ENCODE measurements around the gene CREB5.

Gene CREB5

DNA sequence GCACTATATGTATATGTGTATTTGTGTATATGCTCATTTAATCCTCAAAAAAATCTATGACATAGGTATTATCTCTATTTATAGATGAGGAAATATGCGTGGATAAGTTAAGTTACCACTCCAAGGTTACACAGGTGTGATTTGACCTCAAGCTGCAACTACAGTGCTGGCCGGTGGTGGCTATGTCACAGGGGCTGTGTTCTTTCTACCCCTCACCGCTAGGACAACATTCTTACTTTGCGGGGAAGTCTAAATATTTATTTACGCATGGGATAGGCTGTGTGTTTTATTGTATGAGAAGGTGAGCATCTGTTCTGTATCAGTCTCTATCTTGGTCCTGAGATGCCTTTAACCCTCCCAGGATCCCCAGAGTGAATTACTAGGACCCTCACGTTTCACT, 60.0 kb downstream of the CREB5 start:
- CTCF ChIA-PET = no interaction called here
- POLR2A ChIA-PET = no interaction called here
- DNase-seq (ENCODE audit: extremely low spot score) = no peak
- no peak for TF ChIP-seq CTCF (IDR thresholded peaks at IDR 0.05; ENCODE audit: control extremely low read depth, extremely low read depth, low read depth, missing control alignments)

DNA sequence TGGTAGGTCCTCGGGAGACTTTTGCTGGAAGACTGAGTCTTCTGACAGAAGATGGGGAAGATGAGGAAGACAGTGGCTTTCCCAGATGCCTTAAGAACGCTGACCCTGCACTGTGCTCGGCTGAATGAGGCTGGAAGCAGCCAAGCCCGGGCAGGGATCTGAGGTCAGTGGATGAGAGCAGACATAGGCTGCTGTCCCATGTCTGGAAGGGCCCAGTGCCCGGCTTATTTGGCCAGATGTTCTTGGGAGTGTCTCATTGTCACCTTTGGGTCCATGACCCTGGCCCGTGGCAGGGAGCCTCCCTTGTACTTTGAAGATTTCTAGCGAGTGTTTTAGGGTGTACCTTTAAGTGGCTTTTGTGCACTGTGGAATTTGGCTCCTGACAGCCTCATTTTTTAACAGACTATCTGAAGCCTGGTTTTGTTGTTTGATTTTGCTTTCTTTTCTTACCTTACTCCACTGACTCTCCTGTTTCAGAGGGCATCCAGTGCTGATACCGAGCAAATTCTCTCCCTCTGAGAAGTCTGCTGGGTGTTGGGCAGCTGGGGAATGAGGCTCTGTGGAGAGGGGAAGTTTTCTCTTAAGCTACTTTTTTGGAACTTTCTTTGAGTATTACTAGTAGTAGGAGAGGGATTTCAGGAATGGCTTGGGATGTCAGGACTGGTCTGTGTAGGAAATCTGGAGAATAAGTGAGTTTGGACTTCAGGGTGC, 61.4 kb downstream of the CREB5 start:
- TF ChIP-seq CTCF (IDR thresholded peaks at IDR 0.05; ENCODE audit: control extremely low read depth, extremely low read depth, low read depth, missing control alignments) = no peak
- ChIA-PET CTCF (interaction anchor here (1.1 to 1.6 kb wide), 2 partner anchors 9 to 45 kb away, joined by 3 read pairs; no protein-coding TSS in a partner anchor), POLR2A (no interaction called here)
- no peak for DNase-seq (ENCODE audit: extremely low spot score)

DNA sequence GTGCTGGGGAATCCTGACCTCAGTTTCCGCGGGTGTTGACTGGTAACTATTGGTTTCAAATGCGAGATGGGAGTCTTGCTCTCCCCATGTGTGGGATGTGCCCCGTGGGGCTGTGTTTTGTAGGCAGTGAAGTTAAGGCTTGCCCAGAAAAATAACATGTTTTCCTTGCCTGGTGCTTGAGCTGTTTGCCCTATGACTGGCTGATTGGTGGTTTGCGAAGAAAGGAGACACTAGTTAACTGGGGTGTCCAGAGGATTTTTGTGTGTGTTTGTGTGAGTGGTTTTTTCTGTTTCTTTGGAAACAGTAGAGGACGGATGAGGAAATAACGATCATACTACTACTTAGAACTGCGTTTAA, 61.9 kb downstream of the CREB5 start:
- TF ChIP-seq CTCF (IDR thresholded peaks at IDR 0.05; ENCODE audit: control extremely low read depth, extremely low read depth, low read depth, missing control alignments) = no peak
- DNase-seq (ENCODE audit: extremely low spot score) = no peak
- ChIA-PET CTCF (interaction anchor here (1.3 to 1.6 kb wide), 2 partner anchors 9 to 27 kb away, joined by 3 read pairs; no protein-coding TSS in a partner anchor), POLR2A (no interaction called here)

DNA sequence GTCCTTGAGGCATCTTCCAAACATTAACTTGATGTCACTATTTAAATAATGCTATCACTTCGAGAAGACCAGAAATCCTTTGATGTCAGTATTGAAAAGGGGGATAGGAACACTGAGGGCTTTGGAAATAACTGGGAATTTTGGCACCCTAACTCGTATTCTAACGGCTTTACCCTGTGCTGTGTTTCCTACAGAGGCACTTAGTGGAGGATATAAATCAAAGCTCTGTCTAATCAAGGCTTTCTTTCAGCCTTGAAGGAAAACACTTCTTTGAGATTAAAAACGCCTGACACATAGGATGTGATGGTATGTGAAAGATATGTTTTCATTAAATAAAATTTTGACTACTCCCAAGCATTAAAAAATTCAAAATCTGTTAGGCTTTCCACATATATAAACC, 62.3 kb downstream of the CREB5 start:
- no peak for DNase-seq (ENCODE audit: extremely low spot score)
- no peak for TF ChIP-seq CTCF (IDR thresholded peaks at IDR 0.05; ENCODE audit: control extremely low read depth, extremely low read depth, low read depth, missing control alignments)
- ChIA-PET CTCF (interaction anchor here (1.3 kb wide), 1 partner anchor 28 kb away, joined by 3 read pairs; no protein-coding TSS in a partner anchor), POLR2A (no interaction called here)

DNA sequence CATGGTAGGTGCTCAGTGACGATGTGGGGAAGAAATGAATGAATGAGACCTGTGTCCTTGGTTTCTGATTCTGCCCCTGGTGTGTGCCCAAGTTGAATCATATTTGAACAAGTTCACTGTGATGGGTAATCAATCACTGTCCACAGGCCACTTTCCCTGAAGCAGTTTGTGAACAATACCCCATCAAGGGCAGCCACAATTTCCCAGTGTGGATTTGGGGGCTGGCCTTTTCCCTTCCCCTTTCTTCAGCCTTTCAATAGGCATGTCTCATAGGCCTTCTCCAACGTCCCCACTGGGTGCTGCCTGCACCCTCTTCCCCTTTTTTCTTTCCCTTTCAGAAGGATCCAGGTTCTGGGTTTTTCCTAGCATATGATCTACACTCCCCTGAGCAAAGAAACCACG, 64.7 kb downstream of the CREB5 start:
- POLR2A ChIA-PET = no interaction called here
- TF ChIP-seq CTCF (IDR thresholded peaks at IDR 0.05; ENCODE audit: control extremely low read depth, extremely low read depth, low read depth, missing control alignments) = no peak
- DNase-seq (ENCODE audit: extremely low spot score) = no peak
- CTCF ChIA-PET = interaction anchor here (1.5 to 2.7 kb wide), 2 partner anchors 9 to 65 kb away, joined by 3 to 11 read pairs; partner anchors contain the start of gene CREB5

DNA sequence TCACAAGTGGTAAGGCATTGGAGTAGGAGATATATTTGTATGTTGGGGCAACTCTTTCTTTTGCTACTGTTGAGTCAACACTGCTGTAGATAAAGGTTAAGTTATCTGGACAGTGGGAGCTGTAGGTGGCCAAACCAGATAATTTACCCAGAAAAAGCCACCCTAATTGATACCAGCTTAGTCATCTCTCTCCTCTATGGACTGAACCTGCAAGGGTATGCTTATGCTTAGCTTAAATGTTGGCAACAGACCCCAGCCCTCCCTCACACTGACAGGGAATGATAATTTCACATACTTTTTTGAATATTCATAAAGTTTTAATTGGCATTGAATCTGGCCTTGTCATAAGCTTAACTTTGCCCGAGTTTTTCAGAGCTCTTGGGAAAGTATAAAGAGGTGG, 66.3 kb downstream of the CREB5 start:
- TF ChIP-seq CTCF (IDR thresholded peaks at IDR 0.05; ENCODE audit: control extremely low read depth, extremely low read depth, low read depth, missing control alignments) = no peak
- POLR2A ChIA-PET = interaction anchor here (0.6 to 1.7 kb wide), 3 partner anchors 67 to 166 kb away, joined by 3 to 5 read pairs (median 3); partner anchors contain the start of gene CREB5

More for the DNA sequence above, 66.3 kb downstream of the CREB5 start:
- CTCF ChIA-PET = interaction anchor here (0.7 to 3.3 kb wide), 11 partner anchors 10 to 144 kb away, joined by 3 to 11 read pairs (median 4); partner anchors contain the start of gene CREB5
- DNase-seq (ENCODE audit: extremely low spot score) = no peak
